Lower leg skin (tissue), 4 donors: ENCODE results near the gene OMA1. TPM values are rescaled to one million over a fixed set of nuclear protein-coding genes. Genes with fewer than 3 reads are reported as not detected.

Source experiments
- DNase-seq, 2 donors: peaks; one replicate each; pipeline ENCODE4 v3.0.0-alpha.2; 2019; ENCODE audit warnings: low spot score in 2 of 2
- H3K4me3 ChIP-seq: fragments of 200-600 bp; sonication (generic); 2 replicates; pipeline ENCODE4 v1.5.1; 2017; ENCODE audit warnings: mild to moderate bottlenecking, low read depth; ENCODE audit not compliant: poor library complexity, severe bottlenecking
- CTCF ChIP-seq, 3 donors: fragments of 450-650 bp; IDR thresholded peaks; one replicate each; pipeline ENCODE4 v1.5.1; 2016; ENCODE audit warnings: antibody characterized with exemption in 3 of 3, mild to moderate bottlenecking in 3 of 3, moderate library complexity in 2 of 3
- POLR2A ChIP-seq, 2 donors: fragments of 450-650 bp; IDR thresholded peaks; one replicate each; pipeline ENCODE4 v1.6.1; 2016 to 2017; ENCODE audit warnings: antibody characterized with exemption in 2 of 2, mild to moderate bottlenecking in 1 of 2, moderate library complexity in 1 of 2
- WGBS, 2 donors: methylation state at CpG; one replicate each; pipeline ENCODE4 v1.1.5; 2018; 5-methylcytosine and 5-hydroxymethylcytosine counted together
- intact Hi-C: fragments of 100-400 bp; cut with DNase I; formaldehyde crosslinking; loops from one replicate; pipeline ENCODE4 v1.15.0; 2023; ENCODE audit warnings: low total_unique reads
- total RNA-seq, 4 donors: library from RNA; depleted of rRNA; stranded (reverse); fragments of >200 nt; gene quantifications; one replicate each; pipeline ENCODE4 v1.1.0, GENCODE V29; 2016

Gene OMA1
- total RNA-seq, 4 donors from 2014 or later: 14.3 to 25.2 (median 20.0) TPM

- TF ChIP-seq CTCF (IDR thresholded peaks at IDR 0.05): no peak
- H3K4me3 ChIP-seq: no peak overlapping the region
- DNase-seq: no peak
- WGBS, 2 donors: 81 to 88% methylated on average over 6 of the region's 6 CpGs
- intact Hi-C loops: no loop called here
Measured at GRCh38 chr1:58442114-58442513, 104.4 kb downstream of the OMA1 start.

- WGBS, 2 donors: 68 to 75% methylated on average over 10 of the region's 10 CpGs
- H3K4me3 ChIP-seq: no peak overlapping the region
- intact Hi-C loops: no loop called here
- TF ChIP-seq POLR2A (IDR thresholded peaks at IDR 0.05) (no peak), CTCF (IDR thresholded peaks at IDR 0.05) (no peak)
- no peak for DNase-seq
Measured at GRCh38 chr1:58441699-58442098, 104.8 kb downstream of the OMA1 start.

GRCh38 chr1:58440696-58441095 is 105.8 kb downstream of the OMA1 start:
- H3K4me3 ChIP-seq: no peak overlapping the region
- no peak for DNase-seq
- TF ChIP-seq POLR2A (IDR thresholded peaks at IDR 0.05): no peak
- no peak for TF ChIP-seq CTCF (IDR thresholded peaks at IDR 0.05)
- intact Hi-C loops: no loop called here
- 78 to 85% methylated on average over 5 of the region's 5 CpGs for WGBS, 2 donors

GRCh38 chr1:58439946-58440345 is 106.6 kb downstream of the OMA1 start:
- no peak overlapping the region for H3K4me3 ChIP-seq
- DNase-seq: no peak
- TF ChIP-seq CTCF (IDR thresholded peaks at IDR 0.05): no peak
- no peak for TF ChIP-seq POLR2A (IDR thresholded peaks at IDR 0.05)
- 81 to 91% methylated on average over 4 of the region's 4 CpGs for WGBS, 2 donors
- intact Hi-C loops: no loop called here

- H3K4me3 ChIP-seq: no peak overlapping the region
- TF ChIP-seq POLR2A (IDR thresholded peaks at IDR 0.05) (no peak), CTCF (IDR thresholded peaks at IDR 0.05) (no peak)
- no peak for DNase-seq
- WGBS, 2 donors: 74 to 80% methylated on average over 6 of the region's 6 CpGs
- intact Hi-C loops: no loop called here
Measured at GRCh38 chr1:58438468-58438867, 108.1 kb downstream of the OMA1 start.

- WGBS, 2 donors: 81 to 82% methylated on average over 3 of the region's 3 CpGs
- intact Hi-C loops: no loop called here
- DNase-seq: no peak
- TF ChIP-seq CTCF (IDR thresholded peaks at IDR 0.05) (no peak), POLR2A (IDR thresholded peaks at IDR 0.05) (no peak)
- H3K4me3 ChIP-seq: no peak overlapping the region
Measured at GRCh38 chr1:58437623-58438022, 108.9 kb downstream of the OMA1 start.
